ENCODE measurements around the gene TAF9B. TPM values are rescaled to one million over a fixed set of nuclear protein-coding genes. Genes with fewer than 3 reads are reported as not detected.
"Not testable (repeated sequence)": the region's sequence is repeated elsewhere in the genome, so short reads cannot be mapped to it uniquely, and the experiment has no call there.

The TAF9B gene
- total RNA-seq = 10 to 100 TPM; 16.9 to 32.3 TPM

DNA sequence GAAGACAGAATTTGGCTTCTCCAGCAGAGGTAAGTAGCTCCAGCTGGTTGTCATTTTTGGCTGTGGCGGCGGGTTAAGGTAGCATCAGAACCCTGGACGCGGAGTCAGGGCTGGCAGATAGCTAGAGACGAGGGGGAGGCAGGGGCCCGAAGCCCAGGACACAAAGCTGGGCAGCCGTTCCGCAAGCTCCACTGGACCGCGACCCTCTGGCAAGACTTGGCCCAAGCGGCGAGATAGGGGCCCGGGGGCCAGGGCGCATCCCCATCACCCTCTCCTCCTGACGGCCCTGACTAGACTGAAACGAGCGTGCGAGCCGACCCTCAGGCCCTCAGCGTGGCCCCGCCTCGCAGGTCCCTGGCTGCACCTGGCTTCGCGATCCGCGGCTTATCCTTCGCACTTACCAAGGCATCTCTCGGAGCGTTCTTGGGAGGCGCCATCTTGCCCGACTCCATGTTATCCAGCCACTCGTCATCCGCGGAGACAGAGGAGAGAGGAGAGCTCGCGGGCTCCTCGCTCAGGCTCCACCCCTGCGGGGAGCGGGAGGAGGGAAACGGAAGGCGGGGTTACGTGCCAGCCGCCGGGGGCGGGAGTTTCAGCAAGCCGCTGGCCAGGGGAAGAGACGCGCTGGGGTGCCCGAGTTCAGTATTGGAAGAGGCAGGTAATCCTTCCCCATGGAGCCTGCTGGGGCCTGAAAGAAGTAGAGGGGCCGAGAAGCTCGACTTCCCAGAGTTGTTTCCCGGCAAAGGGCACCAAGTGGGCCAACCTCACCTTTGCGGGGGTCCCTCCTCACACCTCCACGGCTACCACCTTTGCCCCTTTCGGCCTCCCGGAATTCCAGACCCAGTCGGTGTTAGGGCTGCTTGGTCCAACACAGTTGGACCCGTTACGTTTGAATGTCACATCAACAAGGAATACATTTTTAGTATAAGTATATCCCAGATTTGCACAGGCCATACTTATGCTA is at the start of gene TAF9B:
TAF9B (minus strand) TSS at position 491 of the 964 bp plus-strand sequence; CDS start at position 452, 39 bp downstream.
- peak; percentile 79 to 85 for DNase-seq (ENCODE audit: low spot score in 2 of 2)
- Mint-ChIP-seq H3K36me3 (no peaks in the 10 kb centered on the region), H3K9me3 (peaks cover 5 to 6% of the 10 kb centered on the region in 2 donors), H3K27ac (peak within 1 kb of the TSS; percentile 89 to 91)
- peak; percentile 87 to 99 for ATAC-seq

- no peaks in the 10 kb centered on the region for H3K36me3 Mint-ChIP-seq
- no peak for ATAC-seq
These were observed 43.4 kb upstream of the TAF9B start for GRCh38 chrX:78182881-78183280.

DNA sequence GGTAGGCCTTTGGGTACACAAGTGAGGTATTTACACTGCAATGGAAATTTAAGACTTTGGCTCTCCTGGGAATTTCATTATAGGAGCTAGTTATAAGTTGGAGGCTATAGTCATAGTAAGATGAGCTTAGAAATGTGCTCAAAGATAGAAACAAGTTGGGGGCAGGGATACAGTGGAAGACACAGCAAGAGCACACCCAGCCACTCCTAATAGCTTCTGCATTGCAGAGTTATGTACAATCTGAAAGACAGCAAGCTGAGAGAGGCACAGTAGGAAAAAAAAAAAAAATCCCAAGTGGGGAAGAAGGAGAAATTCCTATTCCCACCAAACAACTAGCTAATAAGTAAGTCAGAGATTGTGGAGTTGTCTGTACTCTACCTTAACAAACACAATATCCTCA is 41.9 kb upstream of the TAF9B start:
- ATAC-seq (no peak), DNase-seq (ENCODE audit: low spot score in 2 of 2) (no peak)
- peak overlapping the region in 1 of 2 donors; percentile 44 for H3K27ac Mint-ChIP-seq
- no peaks in the 10 kb centered on the region for H3K36me3 Mint-ChIP-seq
- no peaks in the 10 kb centered on the region for H3K9me3 Mint-ChIP-seq

More at GRCh38 chrX:78182881-78183280, 43.4 kb upstream of the TAF9B start:
- Mint-ChIP-seq H3K27ac (no peak overlapping the region), H3K9me3 (no peaks in the 10 kb centered on the region)
- no peak for DNase-seq (ENCODE audit: low spot score in 2 of 2)

DNA sequence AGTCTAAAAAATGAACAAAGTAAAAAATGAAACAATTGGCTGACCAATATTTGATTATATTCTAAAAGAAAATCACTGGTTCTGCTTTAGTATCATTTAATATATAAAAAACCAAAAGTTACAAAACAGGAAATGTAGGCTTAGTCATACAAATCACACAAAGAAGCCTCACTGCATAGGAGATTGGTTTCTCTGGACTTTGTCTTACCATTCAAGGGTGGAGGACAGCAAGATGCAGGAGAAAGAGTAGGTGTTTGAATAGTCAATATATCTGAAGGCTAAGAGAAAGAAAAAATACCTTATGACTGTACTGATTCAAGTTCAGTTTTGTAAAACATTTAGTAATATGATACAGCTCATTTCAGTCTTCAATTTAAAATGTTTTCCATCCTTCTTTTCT is 28.6 kb upstream of the TAF9B start:
- no peaks in the 10 kb centered on the region for H3K9me3 Mint-ChIP-seq
- ATAC-seq (peak; percentile 61 to 99), DNase-seq (ENCODE audit: low spot score in 2 of 2) (no peak)
- H3K27ac Mint-ChIP-seq = no peak overlapping the region
- H3K36me3 Mint-ChIP-seq = no peaks in the 10 kb centered on the region

DNA sequence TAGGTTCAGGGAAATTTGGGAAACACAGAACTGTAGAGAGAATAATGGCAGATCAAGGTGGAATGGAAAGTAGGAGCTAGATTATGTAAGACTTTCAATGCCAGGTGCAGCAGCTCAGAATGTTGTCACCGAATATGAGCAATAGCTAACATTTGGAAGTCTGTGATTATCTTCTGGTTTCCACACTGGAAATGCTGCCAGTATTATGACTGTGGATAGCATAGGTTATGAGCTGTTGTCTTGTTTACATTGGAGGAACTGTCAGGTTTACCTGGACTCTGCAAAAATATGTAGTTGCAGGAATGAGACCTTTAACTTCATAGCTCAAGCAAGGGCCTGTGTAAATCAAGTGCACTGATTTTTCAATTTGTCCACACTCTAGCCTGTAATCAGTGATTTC is 26.0 kb upstream of the TAF9B start:
- DNase-seq (ENCODE audit: low spot score in 2 of 2) (no peak), ATAC-seq (no peak)
- Mint-ChIP-seq H3K9me3 (peaks cover 5 to 6% of the 10 kb centered on the region in 2 donors), H3K27ac (no peak overlapping the region), H3K36me3 (peaks cover 0 to 8% of the 10 kb centered on the region in 2 donors)

- not testable (repeated sequence) for H3K27ac Mint-ChIP-seq; H3K36me3 Mint-ChIP-seq; ATAC-seq; DNase-seq (ENCODE audit: low spot score in 2 of 2)
- peaks cover 6 to 11% of the 10 kb centered on the region in 2 donors for H3K9me3 Mint-ChIP-seq
These were observed 23.7 kb upstream of the TAF9B start for GRCh38 chrX:78163175-78163574.

DNA sequence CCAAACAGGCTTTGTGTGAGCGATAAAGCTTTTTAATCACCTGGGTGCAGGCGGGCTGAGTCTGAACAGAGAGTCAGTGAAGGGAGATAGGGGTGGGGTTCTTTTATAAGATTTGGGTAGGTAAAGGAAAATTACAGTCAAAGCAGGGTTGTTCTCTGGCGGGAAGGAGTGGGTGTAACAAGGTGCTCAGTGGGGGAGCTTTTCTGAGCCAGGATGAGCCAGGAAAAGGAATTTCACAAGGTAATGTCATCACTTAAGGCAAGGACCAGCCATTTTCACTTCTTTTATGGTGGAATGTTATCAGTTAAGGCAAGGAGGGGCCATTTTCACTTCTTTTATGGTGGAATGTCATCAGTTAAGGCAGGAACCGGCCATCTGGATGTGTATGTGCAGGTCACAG is 21.3 kb upstream of the TAF9B start:
- DNase-seq (ENCODE audit: low spot score in 2 of 2); H3K36me3 Mint-ChIP-seq; ATAC-seq: not testable (repeated sequence)
- H3K27ac Mint-ChIP-seq = peak overlapping the region in 1 of 2 donors; percentile 47
- peaks cover 6 to 11% of the 10 kb centered on the region in 2 donors for H3K9me3 Mint-ChIP-seq

DNA sequence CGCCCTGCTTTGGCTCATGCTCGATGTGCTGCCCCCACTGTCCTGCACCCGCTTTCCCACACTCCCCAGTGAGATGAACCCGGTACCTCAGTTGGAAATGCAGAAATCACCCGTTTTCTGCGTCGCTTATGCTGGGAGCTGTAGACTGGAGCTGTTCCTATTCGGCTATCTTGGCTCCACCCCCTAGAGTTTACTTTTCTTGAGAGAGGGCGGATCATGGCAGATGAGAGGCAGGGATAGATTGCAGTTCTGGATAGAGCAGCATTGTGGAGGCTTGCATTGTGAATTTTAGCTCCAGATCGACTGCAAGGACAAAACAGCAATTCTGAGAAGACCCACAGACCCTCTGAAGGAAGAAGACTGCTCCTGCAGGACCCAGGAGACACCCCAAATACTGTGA is 18.4 kb upstream of the TAF9B start:
- peaks cover 6 to 11% of the 10 kb centered on the region in 2 donors for H3K9me3 Mint-ChIP-seq
- ATAC-seq; H3K36me3 Mint-ChIP-seq; DNase-seq (ENCODE audit: low spot score in 2 of 2); H3K27ac Mint-ChIP-seq: not testable (repeated sequence)

- DNase-seq (ENCODE audit: low spot score in 2 of 2); H3K27ac Mint-ChIP-seq; H3K36me3 Mint-ChIP-seq; ATAC-seq: not testable (repeated sequence)
- peaks cover 5 to 11% of the 10 kb centered on the region in 2 donors for H3K9me3 Mint-ChIP-seq
These were observed 17.9 kb upstream of the TAF9B start for GRCh38 chrX:78157373-78157772.

- not testable (repeated sequence) for H3K9me3 Mint-ChIP-seq; ATAC-seq; DNase-seq (ENCODE audit: low spot score in 2 of 2)
- Mint-ChIP-seq H3K36me3 (peaks cover 11 to 14% of the 10 kb centered on the region in 2 donors), H3K27ac (peak overlapping the region in 1 of 2 donors; percentile 14)
These were observed 7.6 kb upstream of the TAF9B start for GRCh38 chrX:78147002-78147540.

DNA sequence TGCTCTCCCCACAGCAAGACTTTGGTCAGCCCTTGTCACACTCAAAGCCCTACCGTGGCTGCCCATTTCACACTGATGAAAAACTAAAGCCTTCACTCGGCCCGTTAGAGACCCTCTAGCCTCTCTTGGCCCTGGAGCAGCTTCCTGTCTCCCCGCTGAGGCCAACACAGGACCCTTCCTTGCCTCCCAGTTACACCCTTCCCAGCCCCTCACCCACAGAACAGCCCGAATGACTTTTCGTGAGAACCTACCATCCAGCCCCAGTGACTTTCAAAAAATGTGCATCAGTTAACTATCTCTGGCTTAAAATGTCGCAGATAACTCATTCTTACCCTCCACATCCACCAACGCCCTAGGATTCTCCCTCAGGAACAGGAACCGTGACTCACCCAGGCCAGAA is 756 bp upstream of the TAF9B start:
- Mint-ChIP-seq H3K27ac (peak overlapping the region; percentile 89 to 91), H3K36me3 (no peaks in the 10 kb centered on the region), H3K9me3 (peaks cover 5 to 6% of the 10 kb centered on the region in 2 donors)
- DNase-seq (ENCODE audit: low spot score in 2 of 2) = no peak
- ATAC-seq = no peak

DNA sequence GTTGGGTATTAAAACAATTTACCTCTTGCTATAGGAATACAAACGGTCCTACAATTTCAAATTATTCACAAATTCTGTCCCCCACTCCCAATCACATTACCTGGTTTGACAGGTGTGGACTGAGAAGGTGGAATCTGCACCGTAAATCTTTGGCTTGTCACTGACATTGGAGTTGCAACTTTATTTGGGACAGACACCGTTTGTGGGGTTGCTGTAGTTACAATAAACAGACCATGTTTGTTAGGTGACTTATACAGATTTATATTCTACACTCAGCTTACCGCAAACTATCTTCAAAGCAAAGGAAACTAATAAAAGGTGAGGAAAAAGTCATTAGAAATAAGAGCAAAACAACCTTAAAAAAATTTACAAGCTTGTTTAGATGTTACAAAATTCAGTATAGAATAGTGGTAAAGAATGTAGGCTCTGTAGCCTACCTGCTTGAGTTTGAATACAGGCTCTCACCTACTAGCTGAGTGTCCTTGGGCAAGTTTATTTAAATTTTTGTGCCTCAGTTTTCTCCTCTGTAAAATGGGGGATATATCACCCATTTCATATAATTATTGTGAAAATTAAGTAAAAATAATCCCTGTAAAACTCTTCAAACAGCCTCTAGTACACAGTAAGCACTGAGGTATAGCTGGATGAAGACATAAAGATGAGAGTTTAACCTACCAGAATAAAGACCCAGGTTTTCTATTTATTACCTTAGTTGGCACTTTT is 6.1 kb downstream of the TAF9B start:
- H3K9me3 Mint-ChIP-seq = no peaks in the 10 kb centered on the region
- ATAC-seq (no peak), DNase-seq (ENCODE audit: low spot score in 2 of 2) (no peak)
- peaks cover 0 to 13% of the 10 kb centered on the region in 2 donors for H3K36me3 Mint-ChIP-seq
- H3K27ac Mint-ChIP-seq = no peak overlapping the region

DNA sequence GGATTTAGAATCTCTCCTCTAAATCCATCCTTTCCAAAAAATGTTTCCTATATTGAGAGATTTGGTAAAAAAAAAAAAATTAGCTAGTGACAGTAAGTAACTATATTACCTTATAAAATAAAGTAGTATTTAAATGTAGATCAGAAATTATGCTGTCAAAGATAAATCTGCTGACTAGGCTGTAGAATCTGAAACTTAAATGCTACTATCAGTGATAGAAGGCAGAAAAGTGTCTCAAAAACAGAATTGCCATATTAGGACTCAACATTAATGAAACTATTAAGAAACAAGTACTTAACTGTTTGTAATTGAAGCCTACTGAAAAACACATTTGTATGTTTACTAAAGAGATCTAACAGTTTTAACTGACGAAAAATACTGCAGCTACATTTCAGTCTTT is 8.3 kb downstream of the TAF9B start:
- Mint-ChIP-seq H3K36me3 (peaks cover 0 to 13% of the 10 kb centered on the region in 2 donors), H3K9me3 (no peaks in the 10 kb centered on the region), H3K27ac (peak overlapping the region in 1 of 2 donors; percentile 81)
- no peak for DNase-seq (ENCODE audit: low spot score in 2 of 2)
- ATAC-seq = no peak

DNA sequence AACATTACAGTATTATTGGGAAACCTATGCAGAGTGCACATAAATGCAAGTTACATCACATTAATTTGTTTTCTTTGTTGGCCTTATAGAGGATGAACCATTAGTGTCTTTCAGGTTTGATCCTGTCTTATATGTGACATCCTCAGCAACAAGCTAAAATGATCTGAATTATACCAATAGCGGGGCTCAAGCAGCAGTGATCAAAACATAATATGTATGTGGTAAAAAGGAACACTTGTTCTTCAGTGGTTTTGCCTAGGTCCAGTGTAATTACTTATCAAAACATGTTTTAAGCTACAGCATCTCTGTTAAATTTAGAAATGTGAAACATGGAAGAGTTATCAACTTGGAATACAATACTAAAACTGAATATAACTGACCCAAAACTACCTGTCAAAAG is 9.1 kb downstream of the TAF9B start:
- ATAC-seq = no peak

GRCh38 chrX:78129714-78130113 is 9.7 kb downstream of the TAF9B start:
- ATAC-seq = no peak
- Mint-ChIP-seq H3K36me3 (peaks cover 0 to 13% of the 10 kb centered on the region in 2 donors), H3K27ac (peak overlapping the region in 1 of 2 donors; percentile 79), H3K9me3 (no peaks in the 10 kb centered on the region)
- no peak for DNase-seq (ENCODE audit: low spot score in 2 of 2)

More for the DNA sequence above, 9.1 kb downstream of the TAF9B start:
- no peak for DNase-seq (ENCODE audit: low spot score in 2 of 2)
- H3K36me3 Mint-ChIP-seq = peaks cover 0 to 13% of the 10 kb centered on the region in 2 donors
- peak overlapping the region in 1 of 2 donors; percentile 81 for H3K27ac Mint-ChIP-seq
- H3K9me3 Mint-ChIP-seq = no peaks in the 10 kb centered on the region

DNA sequence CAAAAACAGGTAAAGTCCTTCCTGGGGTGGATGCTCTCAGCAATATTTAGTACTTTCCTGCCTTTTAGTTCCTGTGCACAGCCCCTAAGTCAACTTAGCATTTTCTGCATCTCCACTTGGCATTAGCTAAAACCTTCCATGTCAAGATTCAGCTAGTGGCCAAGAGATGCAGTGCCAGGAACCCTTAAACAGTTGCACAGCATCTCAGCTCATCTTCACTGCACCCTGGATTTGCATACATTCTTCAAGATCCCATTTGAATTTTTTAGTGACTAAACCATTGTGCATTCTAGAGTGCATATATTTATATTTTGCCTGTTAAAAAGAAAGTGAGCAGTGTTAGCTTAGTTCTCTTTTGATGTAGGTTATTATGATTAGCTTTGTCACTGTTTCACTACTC is 13.7 kb downstream of the TAF9B start:
- ATAC-seq; H3K9me3 Mint-ChIP-seq; H3K27ac Mint-ChIP-seq; DNase-seq (ENCODE audit: low spot score in 2 of 2): not testable (repeated sequence)
- peaks cover 5 to 20% of the 10 kb centered on the region in 2 donors for H3K36me3 Mint-ChIP-seq

DNA sequence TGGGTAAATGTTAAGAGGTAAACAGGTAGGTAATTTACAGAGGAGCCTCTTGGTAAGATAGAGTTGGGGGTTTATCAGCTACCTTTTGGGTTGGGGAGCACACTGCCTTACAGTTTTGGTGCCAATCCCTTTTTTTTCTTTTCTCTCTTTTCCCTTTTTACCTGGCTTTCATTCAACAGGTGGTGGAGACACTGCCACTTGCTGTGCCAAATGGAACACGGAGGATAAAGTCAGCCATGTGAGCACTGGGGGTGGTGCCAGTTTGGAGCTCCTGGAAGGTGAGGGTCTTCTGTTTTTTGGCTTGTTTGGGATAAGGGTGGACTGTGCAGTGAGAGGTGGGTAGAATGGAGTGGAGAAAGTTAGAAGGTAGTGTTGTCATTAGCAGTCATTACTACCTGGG is 14.3 kb downstream of the TAF9B start:
- H3K27ac Mint-ChIP-seq = peak overlapping the region in 1 of 2 donors; percentile 41
- no peak for ATAC-seq
- peaks cover 5 to 20% of the 10 kb centered on the region in 2 donors for H3K36me3 Mint-ChIP-seq
- no peak for DNase-seq (ENCODE audit: low spot score in 2 of 2)
- H3K9me3 Mint-ChIP-seq = no peaks in the 10 kb centered on the region

Data from activated naive CD4-positive, alpha-beta T cell treated with anti-CD3 and anti-CD28 coated beads, Interleukin-2, amount 50 U/mL, for 72 hours (primary cell).